DND-41 (cell line): ENCODE measurements around the gene RAD51B.

Experiments used
- ATAC-seq: fragments of 200-7000 bp; cut with Tn5 transposase; 3 replicates; pipeline ENCODE4 v1.9.1; 2021; ENCODE audit warnings: low read depth; ENCODE audit not compliant: insufficient read depth
- DNase-seq: peaks from one replicate; pipeline ENCODE4 v3.0.0-alpha.2; 2020
- H2AFZ ChIP-seq: 2 replicates; pipeline ENCODE4 v1.6.0; 2012; ENCODE audit warnings: low read depth, low read length
- H3K27ac ChIP-seq: 2 replicates; pipeline ENCODE4 v1.5.1; 2012; ENCODE audit warnings: low read length, inconsistent platforms
- H3K27me3 ChIP-seq: fragments of 200-600 bp; sonication (generic); 2 replicates; pipeline ENCODE4 v1.6.0; 2012; ENCODE audit warnings: low read length, mild to moderate bottlenecking, inconsistent platforms; ENCODE audit not compliant: insufficient read depth, poor library complexity
- H3K36me3 ChIP-seq: 2 replicates; pipeline ENCODE4 v1.5.1; 2012; ENCODE audit warnings: low read length, inconsistent platforms; ENCODE audit not compliant: insufficient read depth
- H3K4me1 ChIP-seq: 2 replicates; pipeline ENCODE4 v1.5.1; 2012; ENCODE audit warnings: mild to moderate bottlenecking, low read length; ENCODE audit not compliant: insufficient read depth
- H3K4me2 ChIP-seq: 2 replicates; pipeline ENCODE4 v1.6.0; 2012; ENCODE audit warnings: mild to moderate bottlenecking, moderate library complexity, low read length, inconsistent platforms; ENCODE audit not compliant: insufficient read depth
- H3K4me3 ChIP-seq, 2 experiments: fragments of 200-600 bp in 1 of 2; shearing (Covaris generic) in 1 of 2; 2 replicates each; pipeline ENCODE4 v1.5.1; 2012 to 2016; ENCODE audit warnings: inconsistent platforms in 2 of 2, low read length in 2 of 2, mild to moderate bottlenecking in 2 of 2, low read depth in 1 of 2, moderate library complexity in 1 of 2
- H3K79me2 ChIP-seq: 2 replicates; pipeline ENCODE4 v1.6.0; 2012; ENCODE audit warnings: low read length, inconsistent platforms; ENCODE audit not compliant: insufficient read depth
- H3K9ac ChIP-seq: 2 replicates; pipeline ENCODE4 v1.6.0; 2012; ENCODE audit warnings: low read depth, mild to moderate bottlenecking, inconsistent platforms, low read length, moderate library complexity
- H3K9me3 ChIP-seq: 2 replicates; pipeline ENCODE4 v1.5.1; 2012; ENCODE audit warnings: low read length, moderate library complexity, mild to moderate bottlenecking, inconsistent platforms; ENCODE audit not compliant: insufficient read depth, severe bottlenecking
- H4K20me1 ChIP-seq: 2 replicates; pipeline ENCODE4 v1.6.0; 2012; ENCODE audit warnings: low read length; ENCODE audit not compliant: insufficient read depth
- EZH2 ChIP-seq: IDR thresholded peaks from 3 replicates; pipeline ENCODE4 v1.6.1; 2012; ENCODE audit warnings: borderline replicate concordance, low read depth, mild to moderate bottlenecking, moderate library complexity, low read length, inconsistent platforms; ENCODE audit not compliant: severe bottlenecking
- TF ChIP-seq, protein P1 (sequence below): IDR thresholded peaks from 2 replicates; pipeline ENCODE4 v1.5.1; 2012; ENCODE audit warnings: borderline replicate concordance, low read length, moderate library complexity, mild to moderate bottlenecking; ENCODE audit not compliant: poor library complexity, severe bottlenecking; ENCODE audit errors: extremely low read depth

Gene RAD51B

DNA sequence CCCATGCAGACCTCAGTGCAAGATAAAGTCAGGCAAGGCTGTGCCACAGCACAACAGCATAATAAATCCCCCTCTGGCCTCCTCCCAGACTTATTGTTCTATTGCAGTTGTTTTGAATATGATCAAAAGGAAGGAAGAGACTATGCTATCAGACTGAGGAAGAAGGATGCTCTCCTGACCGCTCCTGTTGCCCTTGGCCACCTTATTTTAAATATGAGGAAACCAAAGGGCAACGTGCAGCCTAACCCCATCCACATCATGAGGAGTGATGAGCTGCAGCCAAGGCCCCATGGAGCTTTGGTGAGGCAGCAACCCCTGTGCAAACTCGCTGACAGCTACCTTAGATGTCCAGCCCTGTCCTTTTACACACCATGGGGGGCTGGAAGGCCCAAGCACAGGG lies 681.6 kb downstream of the RAD51B start:
- H3K9ac ChIP-seq = no peak overlapping the region
- H2AFZ ChIP-seq = no peak overlapping the region
- no peaks in the 10 kb centered on the region for H3K27me3 ChIP-seq
- H3K36me3 ChIP-seq = no peaks in the 10 kb centered on the region
- no peaks in the 10 kb centered on the region for H3K79me2 ChIP-seq
- ATAC-seq (no peak), DNase-seq (no peak)
- H3K4me1 ChIP-seq = peaks cover 6% of the 10 kb centered on the region
- no peak overlapping the region for H3K4me3 ChIP-seq
- TF ChIP-seq, protein P1, sequence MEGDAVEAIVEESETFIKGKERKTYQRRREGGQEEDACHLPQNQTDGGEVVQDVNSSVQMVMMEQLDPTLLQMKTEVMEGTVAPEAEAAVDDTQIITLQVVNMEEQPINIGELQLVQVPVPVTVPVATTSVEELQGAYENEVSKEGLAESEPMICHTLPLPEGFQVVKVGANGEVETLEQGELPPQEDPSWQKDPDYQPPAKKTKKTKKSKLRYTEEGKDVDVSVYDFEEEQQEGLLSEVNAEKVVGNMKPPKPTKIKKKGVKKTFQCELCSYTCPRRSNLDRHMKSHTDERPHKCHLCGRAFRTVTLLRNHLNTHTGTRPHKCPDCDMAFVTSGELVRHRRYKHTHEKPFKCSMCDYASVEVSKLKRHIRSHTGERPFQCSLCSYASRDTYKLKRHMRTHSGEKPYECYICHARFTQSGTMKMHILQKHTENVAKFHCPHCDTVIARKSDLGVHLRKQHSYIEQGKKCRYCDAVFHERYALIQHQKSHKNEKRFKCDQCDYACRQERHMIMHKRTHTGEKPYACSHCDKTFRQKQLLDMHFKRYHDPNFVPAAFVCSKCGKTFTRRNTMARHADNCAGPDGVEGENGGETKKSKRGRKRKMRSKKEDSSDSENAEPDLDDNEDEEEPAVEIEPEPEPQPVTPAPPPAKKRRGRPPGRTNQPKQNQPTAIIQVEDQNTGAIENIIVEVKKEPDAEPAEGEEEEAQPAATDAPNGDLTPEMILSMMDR = no peak
- no peak for TF ChIP-seq EZH2
- H3K27ac ChIP-seq = no peak overlapping the region
- no peaks in the 10 kb centered on the region for H3K9me3 ChIP-seq
- no peaks in the 10 kb centered on the region for H4K20me1 ChIP-seq
- H3K4me2 ChIP-seq = no peak overlapping the region

- Histone ChIP-seq H2AFZ (no peak overlapping the region), H3K27ac (no peak overlapping the region), H3K36me3 (no peaks in the 10 kb centered on the region), H3K4me2 (no peak overlapping the region), H3K9ac (no peak overlapping the region), H3K4me3 (no peak overlapping the region), H3K9me3 (no peaks in the 10 kb centered on the region), H3K27me3 (no peaks in the 10 kb centered on the region), H3K4me1 (peaks cover 11% of the 10 kb centered on the region), H3K79me2 (no peaks in the 10 kb centered on the region), H4K20me1 (no peaks in the 10 kb centered on the region)
- ATAC-seq (no peak), DNase-seq (no peak)
- TF ChIP-seq, protein P1 = no peak
- no peak for TF ChIP-seq EZH2
These were observed 682.1 kb downstream of the RAD51B start for GRCh38 chr14:68501614-68502052.

- no peaks in the 10 kb centered on the region for H4K20me1 ChIP-seq
- ATAC-seq (no peak), DNase-seq (no peak)
- TF ChIP-seq, protein P1 = no peak
- TF ChIP-seq EZH2 = no peak
- no peak overlapping the region for H2AFZ ChIP-seq
- no peaks in the 10 kb centered on the region for H3K27me3 ChIP-seq
- no peaks in the 10 kb centered on the region for H3K36me3 ChIP-seq
- H3K4me2 ChIP-seq = no peak overlapping the region
- H3K27ac ChIP-seq = no peak overlapping the region
- no peaks in the 10 kb centered on the region for H3K9me3 ChIP-seq
- H3K4me1 ChIP-seq = peaks cover 16% of the 10 kb centered on the region
- H3K9ac ChIP-seq = no peak overlapping the region
- no peak overlapping the region for H3K4me3 ChIP-seq
- no peaks in the 10 kb centered on the region for H3K79me2 ChIP-seq
These were observed 682.7 kb downstream of the RAD51B start for GRCh38 chr14:68502230-68502629.

- H3K9me3 ChIP-seq = no peaks in the 10 kb centered on the region
- H3K27ac ChIP-seq = no peak overlapping the region
- no peak overlapping the region for H3K4me3 ChIP-seq
- no peak overlapping the region for H3K4me2 ChIP-seq
- H4K20me1 ChIP-seq = no peaks in the 10 kb centered on the region
- H3K36me3 ChIP-seq = no peaks in the 10 kb centered on the region
- ATAC-seq = no peak
- TF ChIP-seq EZH2 = no peak
- TF ChIP-seq, protein P1 = no peak
- no peak overlapping the region for H3K9ac ChIP-seq
- H2AFZ ChIP-seq = no peak overlapping the region
- peaks cover 16% of the 10 kb centered on the region for H3K4me1 ChIP-seq
- H3K27me3 ChIP-seq = no peaks in the 10 kb centered on the region
- no peaks in the 10 kb centered on the region for H3K79me2 ChIP-seq
- DNase-seq = no peak
These were observed 683.7 kb downstream of the RAD51B start for GRCh38 chr14:68503186-68503825.
